Transverse colon (tissue), 4 donors: ENCODE results near the gene IL10RA. TPM values are rescaled to one million over a fixed set of nuclear protein-coding genes. Genes with fewer than 3 reads are reported as not detected.

Experiments used
- DNase-seq: peaks from one replicate; pipeline ENCODE4 v3.0.0-alpha.2; 2019
- H3K27ac ChIP-seq, 4 donors: fragments of 200-600 bp; sonication (generic); 2 replicates each; pipeline ENCODE4 v1.5.1; 2016 to 2018; ENCODE audit warnings: inconsistent platforms in 4 of 4
- H3K27me3 ChIP-seq: fragments of 200-600 bp; sonication (generic); 2 replicates; pipeline ENCODE4 v1.5.1; 2017; ENCODE audit warnings: inconsistent platforms
- H3K36me3 ChIP-seq, 4 donors: fragments of 200-600 bp; sonication (generic); 2 replicates each; pipeline ENCODE4 v1.5.1; 2017 to 2019; ENCODE audit warnings: inconsistent platforms in 4 of 4
- H3K4me1 ChIP-seq, 4 donors: fragments of 200-600 bp; sonication (generic); 2 replicates each; pipeline ENCODE4 v1.5.1; 2017 to 2020; ENCODE audit warnings: inconsistent platforms in 4 of 4
- H3K4me3 ChIP-seq, 4 donors: fragments of 200-600 bp; sonication (generic); 1 replicate in 1 of 4; 2 replicates in 3 of 4; pipeline versions ENCODE4 v1.5.1 to v1.6.1; 2017 to 2019; ENCODE audit warnings: inconsistent platforms in 4 of 4
- H3K9me3 ChIP-seq, 2 donors: fragments of 200-600 bp; sonication (generic); 2 replicates each; pipeline ENCODE4 v1.5.1; 2017 to 2019; ENCODE audit warnings: inconsistent platforms in 2 of 2
- EP300 ChIP-seq: sonication (generic); formaldehyde crosslinking; IDR thresholded peaks from one replicate; pipeline ENCODE4 v1.6.1; 2017; ENCODE audit warnings: antibody characterized with exemption, low read depth
- POLR2A ChIP-seq: fragments of 450-650 bp; IDR thresholded peaks from one replicate; pipeline ENCODE4 v1.6.1; 2016; ENCODE audit warnings: antibody characterized with exemption, mild to moderate bottlenecking, moderate library complexity
- POLR2AphosphoS5 ChIP-seq, 3 donors: sonication (generic); formaldehyde crosslinking; IDR thresholded peaks; one replicate each; pipeline ENCODE4 v1.6.1; 2016; ENCODE audit warnings: antibody characterized with exemption in 3 of 3
- WGBS, 2 donors: methylation state at CpG; one replicate each; pipeline ENCODE4 v1.1.5; 2018; ENCODE audit warnings: low coverage in 1 of 2; 5-methylcytosine and 5-hydroxymethylcytosine counted together
- in situ Hi-C, 4 donors: fragments of 200-750 bp; cut with MboI; loops; one replicate each; pipeline versions ENCODE4 v1.15.0 to v1.15.1; 2017; ENCODE audit warnings: low sequenced_read_pairs in 3 of 4, low pct_ligation_motif_present in 1 of 4, low pct_unique_long_range_greater_than_20kb in 1 of 4
- intact Hi-C: fragments of 100-400 bp; cut with DNase I; formaldehyde crosslinking; loops from one replicate; pipeline ENCODE4 v1.15.1; 2023; ENCODE audit warnings: low total_unique reads
- total RNA-seq, 4 donors: library from RNA; depleted of rRNA; stranded (reverse); fragments of >200 nt; gene quantifications; one replicate each; pipeline ENCODE4 v1.1.0, GENCODE V29; 2016
- TF ChIP-seq, protein P1 (sequence below), 5 experiments: fragments of 200-600 bp in 3 of 5; fragments of 450-650 bp in 2 of 5; sonication (generic) in 3 of 5; IDR thresholded peaks; 1 replicate in 2 of 5; 2 replicates in 3 of 5; pipeline ENCODE4 v1.5.1; 2016 to 2017; ENCODE audit warnings: antibody characterized with exemption in 5 of 5, inconsistent platforms in 3 of 5, mild to moderate bottlenecking in 2 of 5, moderate library complexity in 1 of 5

The IL10RA gene
- total RNA-seq: 10 to 100 TPM in 3 of 4 donors, 1 to 10 TPM in 1; 2.8 to 25.4 (median 18.4) TPM

DNA sequence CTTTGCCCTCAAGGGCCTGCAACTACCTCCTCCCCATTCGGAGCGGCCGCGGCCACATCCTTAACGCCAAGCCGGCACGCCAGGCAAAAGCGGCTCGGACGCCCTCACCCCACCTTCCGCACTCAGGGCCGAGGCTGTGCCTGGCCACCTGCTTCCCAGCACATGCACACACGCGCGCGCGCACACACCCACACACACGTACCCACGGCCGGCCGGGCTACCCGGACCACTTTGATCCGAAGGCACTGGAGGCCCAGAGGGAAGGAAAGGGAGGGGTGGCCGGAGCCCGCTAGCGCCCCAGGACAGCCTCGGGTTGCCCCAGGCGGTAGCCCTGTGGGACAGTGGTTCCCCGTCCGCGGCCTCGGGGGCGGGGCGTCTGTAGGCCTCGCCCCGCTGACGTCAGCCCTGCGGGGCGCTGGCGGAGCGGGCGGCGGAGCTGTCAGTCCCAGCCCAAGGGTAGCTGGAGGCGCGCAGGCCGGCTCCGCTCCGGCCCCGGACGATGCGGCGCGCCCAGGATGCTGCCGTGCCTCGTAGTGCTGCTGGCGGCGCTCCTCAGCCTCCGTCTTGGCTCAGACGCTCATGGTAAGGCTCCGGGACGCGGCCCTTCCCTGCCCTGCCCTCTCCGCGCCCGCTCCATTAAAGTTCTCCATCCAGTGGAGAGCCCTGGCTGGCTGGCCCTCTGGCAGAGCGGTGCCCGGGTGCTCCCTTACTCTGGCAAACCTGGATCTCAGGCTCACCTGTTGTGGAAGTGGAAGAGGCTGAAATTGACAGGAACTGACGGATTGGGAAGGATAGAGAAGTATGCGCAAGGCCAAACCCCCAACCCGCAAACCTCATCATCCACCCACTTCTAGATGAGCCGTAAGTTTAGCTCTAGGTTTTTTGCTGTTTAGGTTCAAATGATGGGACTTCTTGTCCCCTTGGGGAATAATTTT lies at the start of gene IL10RA:
Gene IL10RA, plus strand, starts transcription at position 442 of the 935 bp plus-strand sequence. Its CDS starts 74 bp downstream, at position 516.
- Histone ChIP-seq H3K27me3 (peaks cover 10% of the 10 kb centered on the region), H3K9me3 (no peaks in the 10 kb centered on the region), H3K4me1 (peaks cover 0 to 15% (median 10%) of the 10 kb centered on the region in 4 donors), H3K36me3 (no peaks in the 10 kb centered on the region), H3K4me3 (peak within 1 kb of the TSS; percentile 36 to 50 (median 44)), H3K27ac (peak within 1 kb of the TSS; percentile 72 to 86 (median 76))
- TF ChIP-seq POLR2AphosphoS5 (IDR thresholded peaks at IDR 0.05) (peak; percentile 73 to 94 (median 93)), EP300 (no peak), POLR2A (peak; percentile 84)
- TF ChIP-seq, protein P1, sequence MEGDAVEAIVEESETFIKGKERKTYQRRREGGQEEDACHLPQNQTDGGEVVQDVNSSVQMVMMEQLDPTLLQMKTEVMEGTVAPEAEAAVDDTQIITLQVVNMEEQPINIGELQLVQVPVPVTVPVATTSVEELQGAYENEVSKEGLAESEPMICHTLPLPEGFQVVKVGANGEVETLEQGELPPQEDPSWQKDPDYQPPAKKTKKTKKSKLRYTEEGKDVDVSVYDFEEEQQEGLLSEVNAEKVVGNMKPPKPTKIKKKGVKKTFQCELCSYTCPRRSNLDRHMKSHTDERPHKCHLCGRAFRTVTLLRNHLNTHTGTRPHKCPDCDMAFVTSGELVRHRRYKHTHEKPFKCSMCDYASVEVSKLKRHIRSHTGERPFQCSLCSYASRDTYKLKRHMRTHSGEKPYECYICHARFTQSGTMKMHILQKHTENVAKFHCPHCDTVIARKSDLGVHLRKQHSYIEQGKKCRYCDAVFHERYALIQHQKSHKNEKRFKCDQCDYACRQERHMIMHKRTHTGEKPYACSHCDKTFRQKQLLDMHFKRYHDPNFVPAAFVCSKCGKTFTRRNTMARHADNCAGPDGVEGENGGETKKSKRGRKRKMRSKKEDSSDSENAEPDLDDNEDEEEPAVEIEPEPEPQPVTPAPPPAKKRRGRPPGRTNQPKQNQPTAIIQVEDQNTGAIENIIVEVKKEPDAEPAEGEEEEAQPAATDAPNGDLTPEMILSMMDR (IDR thresholded peaks at IDR 0.05): no peak
- WGBS, 2 donors: 4% methylated on average over 64 of the region's 71 CpGs; no CpG with 5 or more reads in 1 of the 2 donors
- in situ Hi-C loops: no loop called here
- peak; percentile 90 for DNase-seq
- intact Hi-C loops: no loop called here

DNA sequence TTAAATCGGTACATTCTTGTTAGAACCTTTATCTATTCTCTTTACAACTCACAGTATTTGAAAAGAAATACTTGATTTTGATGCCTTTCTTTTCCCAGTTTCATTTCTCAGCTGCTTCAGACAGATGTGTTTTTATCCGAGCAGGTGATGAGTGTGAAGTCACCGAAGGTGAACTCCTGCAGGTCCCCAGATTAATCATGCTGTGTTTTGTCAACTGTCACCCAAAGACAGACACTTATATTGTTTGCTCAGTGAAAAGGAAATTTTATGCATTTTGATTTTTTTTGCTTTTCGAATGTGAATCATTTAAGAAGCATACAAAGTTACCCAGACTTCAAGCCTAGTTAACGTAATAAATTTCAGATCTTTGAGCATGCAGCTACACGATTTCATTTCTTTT lies 49.2 kb upstream of the IL10RA start:
- Histone ChIP-seq H3K27ac (no peak overlapping the region), H3K9me3 (no peaks in the 10 kb centered on the region), H3K36me3 (no peaks in the 10 kb centered on the region), H3K4me3 (no peak overlapping the region), H3K27me3 (no peaks in the 10 kb centered on the region), H3K4me1 (no peaks in the 10 kb centered on the region)
- in situ Hi-C loops: loop anchor here in 2 of 4 donors (25.0 kb wide), 1 partner anchor 500 kb away; no protein-coding TSS in a partner anchor
- WGBS, 2 donors: 49 to 50% methylated on average over 6 of the region's 6 CpGs
- intact Hi-C loops: loop anchor here (10.0 kb wide), 1 partner anchor 502 kb away; no protein-coding TSS in a partner anchor
- TF ChIP-seq EP300: no peak
- TF ChIP-seq POLR2AphosphoS5 (IDR thresholded peaks at IDR 0.05): no peak
- TF ChIP-seq POLR2A: no peak
- TF ChIP-seq, protein P1 (IDR thresholded peaks at IDR 0.05): no peak
- no peak for DNase-seq

DNA sequence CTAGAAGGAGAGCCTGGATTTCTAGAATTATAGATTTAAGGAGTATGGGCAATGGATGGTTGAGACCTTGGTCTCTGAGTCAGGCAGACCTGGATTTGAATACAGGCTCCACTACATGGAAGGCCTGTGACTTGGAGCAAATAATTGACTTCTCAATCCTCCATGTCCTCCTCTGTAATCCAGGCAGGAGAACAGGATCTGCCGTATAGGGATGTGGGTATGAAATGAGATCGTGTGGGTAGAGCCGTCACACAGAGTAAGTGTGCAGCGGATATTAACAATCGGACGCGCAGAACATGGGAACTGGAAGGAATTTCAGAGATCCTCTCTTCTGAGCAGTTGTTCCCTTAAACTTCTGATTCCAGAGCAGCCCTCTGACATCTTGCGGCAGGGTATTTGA lies 45.5 kb upstream of the IL10RA start:
- WGBS, 2 donors: 94 to 96% methylated on average over 8 of the region's 8 CpGs
- DNase-seq: no peak
- Histone ChIP-seq H3K4me3 (no peak overlapping the region), H3K4me1 (no peaks in the 10 kb centered on the region), H3K27ac (no peak overlapping the region), H3K9me3 (no peaks in the 10 kb centered on the region), H3K27me3 (no peaks in the 10 kb centered on the region), H3K36me3 (no peaks in the 10 kb centered on the region)
- in situ Hi-C loops: loop anchor here (5.0 to 25.0 kb wide), 4 partner anchors 96 to 503 kb away; no protein-coding TSS in a partner anchor
- TF ChIP-seq POLR2A (no peak), EP300 (no peak), POLR2AphosphoS5 (IDR thresholded peaks at IDR 0.05) (no peak)
- TF ChIP-seq, protein P1 (IDR thresholded peaks at IDR 0.05): no peak
- intact Hi-C loops: no loop called here

DNA sequence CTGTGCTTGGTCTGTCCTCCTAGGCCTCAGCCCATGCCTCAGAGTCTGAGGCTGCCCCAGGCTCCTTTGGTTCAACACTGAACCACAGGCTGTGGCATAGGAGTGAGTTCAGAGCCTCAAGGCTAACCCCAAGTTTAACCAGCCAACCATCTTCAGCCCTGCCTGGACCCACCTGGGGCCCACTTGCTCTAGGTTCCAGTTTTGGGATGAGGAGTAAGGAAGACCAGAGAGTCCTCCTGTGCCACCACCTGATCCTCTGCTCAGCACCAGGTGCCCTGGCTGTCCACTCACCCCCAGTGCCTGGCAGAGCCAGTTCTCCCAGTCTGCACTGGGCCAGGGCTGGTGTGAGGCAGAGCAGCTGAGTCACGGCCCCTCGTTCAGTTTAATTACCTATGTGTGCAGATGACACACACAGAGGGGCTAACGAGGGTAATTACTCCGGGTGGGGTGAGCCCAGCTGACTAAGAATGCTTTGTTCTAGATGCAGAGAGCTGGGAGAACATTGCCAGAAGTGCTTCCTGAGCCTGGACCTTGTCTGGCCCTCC lies 45.0 kb upstream of the IL10RA start:
- intact Hi-C loops: no loop called here
- WGBS, 2 donors: 31% methylated on average over 3 of the region's 4 CpGs; no CpG with 5 or more reads in 1 of the 2 donors
- no peak overlapping the region for H3K4me3 ChIP-seq
- H3K27ac ChIP-seq: no peak overlapping the region
- DNase-seq: no peak
- no peaks in the 10 kb centered on the region for H3K36me3 ChIP-seq
- H3K27me3 ChIP-seq: no peaks in the 10 kb centered on the region
- no peaks in the 10 kb centered on the region for H3K4me1 ChIP-seq
- in situ Hi-C loops: loop anchor here (5.0 to 25.0 kb wide), 4 partner anchors 96 to 504 kb away; no protein-coding TSS in a partner anchor
- H3K9me3 ChIP-seq: no peaks in the 10 kb centered on the region
- TF ChIP-seq POLR2AphosphoS5 (IDR thresholded peaks at IDR 0.05): no peak
- no peak for TF ChIP-seq POLR2A
- TF ChIP-seq, protein P1 (IDR thresholded peaks at IDR 0.05): no peak
